GM12878 (cell line): ENCODE data around the gene SHC3. TPM values are rescaled to one million over a fixed set of nuclear protein-coding genes. Genes with fewer than 3 reads are reported as not detected.

Experiments used
- ATAC-seq: fragments of 200-7000 bp; cut with Tn5 transposase; 3 replicates; pipeline ENCODE4 v1.9.1; 2020; ENCODE audit warnings: mild to moderate bottlenecking, moderate library complexity
- BruUV-seq: library from RNA; stranded (reverse); fragments of 400-500 nt; replicated peaks from 2 replicates; lab custom pipeline; 2021; lab: Mats Ljungman, UMichigan
- CTCF ChIA-PET: fragments of 300-600 bp; sonication (Branson Sonifier 250); formaldehyde crosslinking; extraction: SDS; loops from one replicate; lab custom pipeline; 2021; ENCODE audit warnings: inconsistent platforms; lab: Yijun Ruan, JAX
- POLR2A ChIA-PET: fragments of 350-600 bp; formaldehyde crosslinking; extraction: SDS; loops from one replicate; lab custom pipeline; 2021; ENCODE audit warnings: inconsistent platforms; lab: Charles Lee
- RAD21 ChIA-PET: fragments of 300-600 bp; sonication (Branson Sonifier 250); formaldehyde crosslinking; loops from one replicate; lab custom pipeline; 2023; ENCODE audit warnings: antibody characterized with exemption; ENCODE audit not compliant: unreplicated experiment; lab: Charles Lee
- SMC1A ChIA-PET: fragments of 300-600 bp; sonication (Branson Sonifier 250); formaldehyde crosslinking; loops from one replicate; lab custom pipeline; 2023; ENCODE audit not compliant: unreplicated experiment, uncharacterized antibody; lab: Charles Lee
- DNase-seq: peaks from one replicate; pipeline ENCODE4 v3.0.0-alpha.2; 2011; ENCODE audit warnings: low read depth, low spot score
- FAIRE-seq: peaks from 3 replicates; lab custom pipeline; 2011; peaks lifted over from hg19 to GRCh38; lab: Jason Lieb, UNC
- H2AFZ ChIP-seq: 2 replicates; pipeline ENCODE4 v1.6.0; 2011; ENCODE audit warnings: low read depth, low read length, control low read depth; ENCODE audit not compliant: control insufficient read depth
- H3K27ac ChIP-seq: 2 replicates; pipeline ENCODE4 v1.5.1; 2011; ENCODE audit warnings: control low read depth; ENCODE audit not compliant: control insufficient read depth, insufficient read depth
- H3K27me3 ChIP-seq, 2 experiments: replicated peaks in 1 of 2; 2 replicates each; pipeline versions ENCODE4 v1.6.0 to v1.6.1; 2011; ENCODE audit warnings: low read length in 1 of 2; ENCODE audit not compliant: control insufficient read depth in 2 of 2, insufficient read depth in 2 of 2
- H3K36me3 ChIP-seq, 2 experiments: 2 replicates each; pipeline ENCODE4 v1.5.1; 2011; ENCODE audit warnings: low read length in 1 of 2; ENCODE audit not compliant: control insufficient read depth in 2 of 2, insufficient read depth in 2 of 2
- H3K4me1 ChIP-seq: 2 replicates; pipeline ENCODE4 v1.6.1; 2011; ENCODE audit warnings: mild to moderate bottlenecking, low read length, moderate library complexity, mixed read lengths; ENCODE audit not compliant: control insufficient read depth, insufficient read depth
- H3K4me2 ChIP-seq: 2 replicates; pipeline ENCODE4 v1.6.0; 2011; ENCODE audit warnings: control low read depth; ENCODE audit not compliant: control insufficient read depth, insufficient read depth
- H3K4me3 ChIP-seq: fragments of 200-600 bp; sonication (generic); 2 replicates; pipeline ENCODE4 v1.5.1; 2016
- H3K79me2 ChIP-seq: 2 replicates; pipeline ENCODE4 v1.6.0; 2011; ENCODE audit warnings: low read length; ENCODE audit not compliant: control insufficient read depth, insufficient read depth
- H3K9ac ChIP-seq: 2 replicates; pipeline ENCODE4 v1.8.0; 2011; ENCODE audit warnings: low read length, control low read depth, mixed read lengths; ENCODE audit not compliant: control insufficient read depth, insufficient read depth
- H3K9me3 ChIP-seq: replicated peaks from 3 replicates; pipeline ENCODE4 v1.5.1; 2011; ENCODE audit warnings: mild to moderate bottlenecking, low read length; ENCODE audit not compliant: control insufficient read depth, insufficient read depth
- H4K20me1 ChIP-seq: 2 replicates; pipeline ENCODE4 v1.6.0; 2011; ENCODE audit not compliant: control insufficient read depth, insufficient read depth
- ATF7 ChIP-seq: fragments of 450-650 bp; IDR thresholded peaks from 2 replicates; pipeline ENCODE4 v1.6.1; 2016; ENCODE audit warnings: low read depth, mild to moderate bottlenecking
- DPF2 ChIP-seq: fragments of 450-650 bp; IDR thresholded peaks from 2 replicates; pipeline ENCODE4 v1.6.1; 2017; ENCODE audit warnings: mild to moderate bottlenecking
- EGR1 ChIP-seq, 2 experiments: IDR thresholded peaks; 1 replicate in 1 of 2; 2 replicates in 1 of 2; pipeline ENCODE4 v1.6.1; 2011 to 2012; ENCODE audit warnings: low read depth in 2 of 2, low read length in 2 of 2, borderline replicate concordance in 1 of 2, mild to moderate bottlenecking in 1 of 2, moderate library complexity in 1 of 2
- ESRRA ChIP-seq: IDR thresholded peaks from 2 replicates; pipeline ENCODE4 v1.6.1; 2012; ENCODE audit warnings: mild to moderate bottlenecking, low read length, improper control_type of control experiment
- GABPA ChIP-seq: IDR thresholded peaks from 2 replicates; pipeline ENCODE4 v1.6.1; 2014; ENCODE audit warnings: antibody characterized with exemption, low read depth, mild to moderate bottlenecking, inconsistent platforms
- IKZF1 ChIP-seq: fragments of 450-650 bp; conservative IDR thresholded peaks from 2 replicates; pipeline ENCODE4 v1.6.1; 2017; ENCODE audit warnings: antibody characterized with exemption, mild to moderate bottlenecking
- KAT2A ChIP-seq: conservative IDR thresholded peaks from 2 replicates; pipeline ENCODE4 v1.6.1; 2011; ENCODE audit warnings: low read depth, low read length; ENCODE audit not compliant: control insufficient read depth
- MXI1 ChIP-seq: fragments of 150-350 bp; IDR thresholded peaks from 2 replicates; pipeline ENCODE4 v1.6.1; 2011; ENCODE audit warnings: low read depth, mild to moderate bottlenecking, inconsistent platforms, low read length, improper control_type of control experiment
- MYB ChIP-seq: fragments of 150-350 bp; IDR thresholded peaks from 2 replicates; pipeline ENCODE4 v1.6.1; 2014; ENCODE audit warnings: mild to moderate bottlenecking, low read depth, low read length, borderline replicate concordance
- MYC ChIP-seq: IDR thresholded peaks from 2 replicates; pipeline ENCODE4 v1.6.1; 2011; ENCODE audit warnings: mild to moderate bottlenecking, low read length, moderate library complexity, inconsistent platforms; ENCODE audit not compliant: insufficient read depth, insufficient replicate concordance, insufficient read length, severe bottlenecking
- NR2C1 ChIP-seq: fragments of 450-650 bp; IDR thresholded peaks from 2 replicates; pipeline ENCODE4 v1.6.1; 2017; ENCODE audit warnings: antibody characterized with exemption, mild to moderate bottlenecking, moderate library complexity
- POLR2AphosphoS2 ChIP-seq: IDR thresholded peaks from 2 replicates; pipeline ENCODE4 v1.6.1; 2011; ENCODE audit warnings: low read depth, mild to moderate bottlenecking, low read length, improper control_type of control experiment, moderate library complexity
- POU2F2 ChIP-seq: IDR thresholded peaks from 3 replicates; pipeline ENCODE4 v1.6.1; 2011; ENCODE audit warnings: low read depth, mild to moderate bottlenecking, low read length, borderline replicate concordance
- SREBF1 ChIP-seq: IDR thresholded peaks from 2 replicates; pipeline ENCODE4 v1.6.1; 2012; ENCODE audit warnings: mild to moderate bottlenecking, low read length
- SREBF2 ChIP-seq: IDR thresholded peaks from 2 replicates; pipeline ENCODE4 v1.6.1; 2012; ENCODE audit warnings: mild to moderate bottlenecking, low read length
- WGBS: methylation state at CpG from one replicate; pipeline ENCODE4 v1.1.6; 2016; ENCODE audit warnings: low lambda C conversion rate; ENCODE audit not compliant: insufficient replicate concordance, insufficient coverage; ENCODE audit errors: missing lambda C conversion rate; 5-methylcytosine and 5-hydroxymethylcytosine counted together
- in situ Hi-C: fragments of 300-500 bp; cut with MboI; formaldehyde crosslinking; loops from 9 replicates; pipeline ENCODE4 v1.14.3; 2018; ENCODE audit warnings: mixed read lengths
- intact Hi-C: fragments of 100-400 bp; cut with micrococcal nuclease; formaldehyde crosslinking; loops from one replicate; pipeline ENCODE4 v1.14.2; 2022; ENCODE audit not compliant: unreplicated experiment
- polyA plus RNA-seq, 11 experiments: library from polyadenylated mRNA; depleted of rRNA in 4 of 11; unstranded in 6 of 11; stranded (reverse) in 5 of 11; fragments of >200 nt; fragmentation: Nextera tagmentation in 4 of 11; fragmentation: Illumina TruSeq in 1 of 11; extraction: Ambion mirVana in 4 of 11; extraction: Trizol in 1 of 11; gene quantifications; 1 replicate in 1 of 11; 2 replicates in 10 of 11; pipeline versions ENCODE4 v1.2.1 to v1.2.3, GENCODE V29; 2011 to 2016; ENCODE audit warnings: inconsistent platforms in 2 of 11, missing spikeins in 2 of 11, low read depth in 1 of 11
- total RNA-seq, 4 experiments: library from RNA; depleted of rRNA in 3 of 4; stranded (reverse); fragments of >200 nt in 3 of 4; fragmentation: Illumina TruSeq in 1 of 4; extraction: Trizol in 1 of 4; gene quantifications; 2 replicates each; pipeline versions ENCODE4 v1.2.1 to v1.2.3, GENCODE V29; 2013 to 2021
- TF ChIP-seq, protein P1 (sequence below): fragments of 450-650 bp; IDR thresholded peaks from 2 replicates; pipeline ENCODE4 v1.6.1; 2017; ENCODE audit warnings: mild to moderate bottlenecking, moderate library complexity
- TF ChIP-seq, protein P2 (sequence below): IDR thresholded peaks from 2 replicates; pipeline ENCODE4 v1.6.1; 2011; ENCODE audit warnings: borderline replicate concordance, low read depth, mild to moderate bottlenecking, moderate library complexity, low read length; ENCODE audit not compliant: insufficient read depth, poor library complexity, severe bottlenecking

The SHC3 gene
- total and polyA plus RNA-seq, 10 of the 15 experiments (the other 5 are each of a cell fraction or from before 2014, with no cell fraction given) = 0.01 to 0.06 TPM; not detected in 8

DNA sequence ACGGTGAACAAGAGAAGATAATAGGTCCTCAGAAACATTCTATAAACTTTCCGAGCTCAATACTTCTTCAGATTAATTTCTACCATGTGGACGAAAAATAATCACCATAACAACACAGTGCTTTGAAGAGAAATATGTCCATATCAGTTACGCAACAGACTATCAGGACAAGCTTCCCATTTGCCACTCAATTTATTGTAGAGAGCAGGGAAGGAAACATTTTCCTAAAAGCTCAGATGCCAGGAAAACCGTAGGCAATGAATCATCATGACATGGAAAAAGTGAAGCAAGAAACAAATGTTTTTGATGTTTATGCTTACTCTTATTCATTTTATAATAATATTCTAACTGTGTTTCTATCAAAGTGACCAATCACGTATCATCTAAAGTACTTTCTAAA, 99.8 kb downstream of the SHC3 start:
- TF ChIP-seq ATF7 (no peak), SREBF2 (no peak), SREBF1 (no peak), MYB (no peak), ESRRA (no peak), MXI1 (no peak), IKZF1 (no peak), GABPA (no peak), NR2C1 (no peak), KAT2A (no peak), POU2F2 (no peak), DPF2 (no peak), EGR1 (IDR thresholded peaks at IDR 0.05; ENCODE audit: borderline replicate concordance in 1 of 2, low read depth in 2 of 2, low read length in 2 of 2) (no peak), POLR2AphosphoS2 (no peak), MYC (no peak)
- TF ChIP-seq, protein P1, sequence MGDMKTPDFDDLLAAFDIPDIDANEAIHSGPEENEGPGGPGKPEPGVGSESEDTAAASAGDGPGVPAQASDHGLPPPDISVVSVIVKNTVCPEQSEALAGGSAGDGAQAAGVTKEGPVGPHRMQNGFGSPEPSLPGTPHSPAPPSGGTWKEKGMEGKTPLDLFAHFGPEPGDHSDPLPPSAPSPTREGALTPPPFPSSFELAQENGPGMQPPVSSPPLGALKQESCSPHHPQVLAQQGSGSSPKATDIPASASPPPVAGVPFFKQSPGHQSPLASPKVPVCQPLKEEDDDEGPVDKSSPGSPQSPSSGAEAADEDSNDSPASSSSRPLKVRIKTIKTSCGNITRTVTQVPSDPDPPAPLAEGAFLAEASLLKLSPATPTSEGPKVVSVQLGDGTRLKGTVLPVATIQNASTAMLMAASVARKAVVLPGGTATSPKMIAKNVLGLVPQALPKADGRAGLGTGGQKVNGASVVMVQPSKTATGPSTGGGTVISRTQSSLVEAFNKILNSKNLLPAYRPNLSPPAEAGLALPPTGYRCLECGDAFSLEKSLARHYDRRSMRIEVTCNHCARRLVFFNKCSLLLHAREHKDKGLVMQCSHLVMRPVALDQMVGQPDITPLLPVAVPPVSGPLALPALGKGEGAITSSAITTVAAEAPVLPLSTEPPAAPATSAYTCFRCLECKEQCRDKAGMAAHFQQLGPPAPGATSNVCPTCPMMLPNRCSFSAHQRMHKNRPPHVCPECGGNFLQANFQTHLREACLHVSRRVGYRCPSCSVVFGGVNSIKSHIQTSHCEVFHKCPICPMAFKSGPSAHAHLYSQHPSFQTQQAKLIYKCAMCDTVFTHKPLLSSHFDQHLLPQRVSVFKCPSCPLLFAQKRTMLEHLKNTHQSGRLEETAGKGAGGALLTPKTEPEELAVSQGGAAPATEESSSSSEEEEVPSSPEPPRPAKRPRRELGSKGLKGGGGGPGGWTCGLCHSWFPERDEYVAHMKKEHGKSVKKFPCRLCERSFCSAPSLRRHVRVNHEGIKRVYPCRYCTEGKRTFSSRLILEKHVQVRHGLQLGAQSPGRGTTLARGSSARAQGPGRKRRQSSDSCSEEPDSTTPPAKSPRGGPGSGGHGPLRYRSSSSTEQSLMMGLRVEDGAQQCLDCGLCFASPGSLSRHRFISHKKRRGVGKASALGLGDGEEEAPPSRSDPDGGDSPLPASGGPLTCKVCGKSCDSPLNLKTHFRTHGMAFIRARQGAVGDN = no peak
- TF ChIP-seq, protein P2, sequence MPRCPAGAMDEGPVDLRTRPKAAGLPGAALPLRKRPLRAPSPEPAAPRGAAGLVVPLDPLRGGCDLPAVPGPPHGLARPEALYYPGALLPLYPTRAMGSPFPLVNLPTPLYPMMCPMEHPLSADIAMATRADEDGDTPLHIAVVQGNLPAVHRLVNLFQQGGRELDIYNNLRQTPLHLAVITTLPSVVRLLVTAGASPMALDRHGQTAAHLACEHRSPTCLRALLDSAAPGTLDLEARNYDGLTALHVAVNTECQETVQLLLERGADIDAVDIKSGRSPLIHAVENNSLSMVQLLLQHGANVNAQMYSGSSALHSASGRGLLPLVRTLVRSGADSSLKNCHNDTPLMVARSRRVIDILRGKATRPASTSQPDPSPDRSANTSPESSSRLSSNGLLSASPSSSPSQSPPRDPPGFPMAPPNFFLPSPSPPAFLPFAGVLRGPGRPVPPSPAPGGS = no peak
- DNase-seq (no peak), FAIRE-seq (no peak), ATAC-seq (no peak)
- CTCF ChIA-PET = no interaction called here
- Histone ChIP-seq H4K20me1 (no peaks in the 10 kb centered on the region), H3K4me2 (no peak overlapping the region), H3K27ac (no peak overlapping the region), H3K9me3 (no peaks in the 10 kb centered on the region; the same call in 2 of the 3 replicates), H3K4me1 (no peaks in the 10 kb centered on the region), H3K27me3 (peaks cover 0 to 4% of the 10 kb centered on the region in 2 experiments; a peak in 3 of 4 replicates), H3K4me3 (no peak overlapping the region), H3K36me3 (no peaks in the 10 kb centered on the region), H3K9ac (no peak overlapping the region), H2AFZ (no peak overlapping the region), H3K79me2 (no peaks in the 10 kb centered on the region)
- in situ Hi-C loops = no loop called here
- no TSS peak for BruUV-seq
- RAD21 ChIA-PET = no interaction called here
- SMC1A ChIA-PET = no interaction called here
- POLR2A ChIA-PET = no interaction called here
- WGBS = 21% methylated on average over 6 of the region's 6 CpGs
- intact Hi-C loops = no loop called here
